IPS-15b (cell line): ENCODE measurements around the gene ZNF320.
"Not testable (repeated sequence)": the region's sequence is repeated elsewhere in the genome, so short reads cannot be mapped to it uniquely, and the experiment has no call there.

ENCODE experiments used
- H3K27me3 ChIP-seq: one replicate; pipeline ENCODE4 v1.6.1; 2013; ENCODE audit warnings: low read length; ENCODE audit not compliant: control insufficient read depth, insufficient read depth
- H3K36me3 ChIP-seq: one replicate; pipeline ENCODE4 v1.6.1; 2013; ENCODE audit warnings: low read length; ENCODE audit not compliant: control insufficient read depth, insufficient read depth
- H3K4me1 ChIP-seq: one replicate; pipeline ENCODE4 v1.6.1; 2013; ENCODE audit warnings: mild to moderate bottlenecking, low read length; ENCODE audit not compliant: control insufficient read depth, insufficient read depth
- H3K4me3 ChIP-seq: one replicate; pipeline ENCODE4 v1.5.1; 2013; ENCODE audit warnings: low read depth, low read length
- H3K9ac ChIP-seq: one replicate; pipeline ENCODE4 v1.6.1; 2013; ENCODE audit warnings: low read depth, mild to moderate bottlenecking, low read length
- H3K9me3 ChIP-seq: one replicate; pipeline ENCODE4 v1.6.1; 2013; ENCODE audit warnings: mild to moderate bottlenecking, low read length; ENCODE audit not compliant: control insufficient read depth, insufficient read depth

The ZNF320 gene

DNA sequence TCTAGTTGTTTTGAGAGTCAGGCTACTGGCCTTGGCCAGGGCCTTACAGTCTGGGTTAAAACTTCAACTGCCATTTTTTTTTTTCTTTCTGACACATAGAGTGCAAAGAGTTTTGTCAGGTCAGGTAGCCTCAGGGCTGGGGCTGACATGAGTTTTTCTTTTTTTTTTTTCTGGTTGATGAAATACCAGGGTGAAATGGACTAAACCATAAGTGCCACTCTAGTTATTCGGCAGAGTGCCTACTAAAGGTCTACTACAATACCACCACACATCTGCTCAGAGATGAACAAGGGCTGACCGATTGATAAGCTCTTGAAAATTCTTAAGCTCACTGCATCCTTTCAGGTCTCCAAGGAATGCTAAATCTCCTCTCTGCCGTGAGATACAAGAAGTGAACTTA, 4.4 kb upstream of the ZNF320 start:
- H3K9ac ChIP-seq, result no peak overlapping the region
- H3K9me3 ChIP-seq, result no peaks in the 10 kb centered on the region
- peaks cover 3% of the 10 kb centered on the region for H3K4me1 ChIP-seq
- no peak overlapping the region for H3K4me3 ChIP-seq
- H3K36me3 ChIP-seq, result no peaks in the 10 kb centered on the region
- H3K27me3 ChIP-seq, result no peaks in the 10 kb centered on the region

DNA sequence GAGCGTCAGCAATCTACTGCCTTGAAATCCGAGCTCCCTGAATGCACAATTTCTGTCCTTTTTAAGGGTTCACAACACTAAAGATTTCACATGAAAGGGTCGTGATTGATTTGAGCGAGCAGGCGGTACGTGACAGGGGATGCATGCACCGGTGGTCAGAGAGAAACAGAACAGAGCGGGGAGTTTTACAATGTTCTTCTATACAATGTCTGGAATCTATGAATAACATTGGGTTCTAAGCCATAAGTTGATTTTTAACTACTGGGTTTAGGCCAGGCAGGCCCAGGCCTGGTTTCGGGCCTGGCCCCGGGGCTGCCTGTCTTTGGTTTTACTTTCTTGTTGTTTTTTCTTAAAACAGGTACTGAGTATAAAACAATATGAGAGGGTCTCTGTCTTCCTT, 1.2 kb upstream of the ZNF320 start:
- H3K9ac ChIP-seq, H3K36me3 ChIP-seq, H3K27me3 ChIP-seq, H3K4me1 ChIP-seq, H3K9me3 ChIP-seq: not testable (repeated sequence)
- H3K4me3 ChIP-seq, result peak overlapping the region; percentile 69

DNA sequence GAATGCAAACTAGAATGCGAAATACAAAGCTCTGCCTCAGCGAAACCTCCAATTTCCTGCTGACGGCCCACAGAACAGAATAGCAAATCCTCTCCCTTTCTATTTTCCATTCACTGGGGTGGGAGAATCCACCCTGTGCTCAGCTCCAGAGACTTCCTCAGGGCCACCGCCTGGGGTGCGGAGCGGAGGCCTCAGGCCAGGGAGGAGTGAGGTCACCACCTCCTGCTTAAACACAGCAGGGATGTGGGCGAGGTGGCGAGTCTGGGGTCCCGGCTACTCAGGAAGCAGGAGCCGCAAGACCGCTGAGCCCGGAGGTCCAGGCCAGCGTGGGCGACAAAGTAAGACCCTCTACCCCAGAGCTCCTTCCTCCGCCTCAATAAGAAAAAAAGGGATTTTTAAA, 666 bp upstream of the ZNF320 start:
- Histone ChIP-seq H3K4me3 (peak overlapping the region; percentile 69), H3K9me3 (no peaks in the 10 kb centered on the region), H3K9ac (peak overlapping the region; percentile 47), H3K27me3 (no peaks in the 10 kb centered on the region), H3K4me1 (no peaks in the 10 kb centered on the region), H3K36me3 (no peaks in the 10 kb centered on the region)

DNA sequence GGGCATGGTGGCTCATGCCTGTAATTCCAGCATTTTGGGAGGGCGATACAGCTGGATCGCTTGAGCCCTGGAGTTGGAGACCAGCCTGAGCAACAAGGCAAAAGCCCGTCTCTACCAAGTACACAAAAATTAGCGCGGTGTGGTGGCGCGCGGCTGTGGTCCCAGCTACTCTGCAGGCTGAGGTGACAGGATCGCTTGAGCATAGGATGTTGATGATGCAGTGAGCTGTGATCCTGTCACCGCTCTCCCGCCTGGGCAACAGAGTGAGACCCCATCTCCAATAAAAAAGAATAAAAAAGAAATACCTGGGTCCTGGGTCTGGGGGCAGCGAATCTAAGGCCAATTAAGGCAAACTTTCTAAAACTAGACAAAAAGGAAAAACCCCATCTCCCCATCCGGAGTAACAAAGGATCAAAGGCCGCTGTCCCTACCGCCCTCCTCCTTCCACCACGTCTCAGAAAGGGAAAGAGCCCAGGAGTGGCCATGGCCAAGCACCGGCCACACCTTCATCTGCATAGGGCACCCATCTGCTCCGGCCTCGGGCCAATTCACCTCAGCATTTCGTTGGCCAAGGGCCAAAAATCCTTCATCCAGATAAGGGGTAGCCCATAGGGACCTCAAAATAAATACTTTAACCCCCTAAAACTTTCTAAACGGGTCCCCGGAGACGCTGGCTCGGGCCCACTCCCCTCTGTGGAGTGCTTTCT, 851 bp downstream of the ZNF320 start:
- no peaks in the 10 kb centered on the region for H3K36me3 ChIP-seq
- no peaks in the 10 kb centered on the region for H3K27me3 ChIP-seq
- H3K9ac ChIP-seq, result peak overlapping the region; percentile 55
- peak overlapping the region; percentile 75 for H3K4me3 ChIP-seq
- H3K9me3 ChIP-seq, result no peaks in the 10 kb centered on the region
- H3K4me1 ChIP-seq, result no peaks in the 10 kb centered on the region

DNA sequence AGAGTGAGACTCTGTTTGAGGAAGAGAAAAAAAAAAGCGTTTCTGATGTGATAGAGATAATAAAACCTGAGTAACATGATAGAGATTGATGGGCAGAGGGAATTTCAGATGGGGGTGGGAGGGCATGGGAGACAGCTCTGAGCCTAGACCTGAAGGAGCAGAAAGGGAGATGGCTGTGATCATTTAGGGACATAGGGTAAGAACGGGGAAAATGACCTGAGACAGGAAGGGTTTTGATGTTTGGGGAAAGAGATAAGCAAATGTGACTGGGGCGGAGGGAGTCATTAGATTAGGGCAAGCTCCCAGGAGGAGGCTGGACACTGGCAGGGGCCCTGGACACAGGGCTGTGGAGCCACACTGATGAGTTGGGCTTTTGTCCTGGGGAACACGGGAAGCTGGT, 6.1 kb downstream of the ZNF320 start:
- H3K9ac ChIP-seq, result no peak overlapping the region
- no peaks in the 10 kb centered on the region for H3K9me3 ChIP-seq
- H3K4me3 ChIP-seq, result no peak overlapping the region
- H3K4me1 ChIP-seq, result no peaks in the 10 kb centered on the region
- no peaks in the 10 kb centered on the region for H3K27me3 ChIP-seq
- H3K36me3 ChIP-seq, result peaks cover 24% of the 10 kb centered on the region

- Histone ChIP-seq H3K27me3 (no peaks in the 10 kb centered on the region), H3K9me3 (no peaks in the 10 kb centered on the region), H3K4me1 (no peaks in the 10 kb centered on the region), H3K4me3 (no peak overlapping the region), H3K9ac (no peak overlapping the region), H3K36me3 (peaks cover 26% of the 10 kb centered on the region)
Observed at GRCh38 chr19:52889931-52890330, 7.5 kb downstream of the ZNF320 start.

DNA sequence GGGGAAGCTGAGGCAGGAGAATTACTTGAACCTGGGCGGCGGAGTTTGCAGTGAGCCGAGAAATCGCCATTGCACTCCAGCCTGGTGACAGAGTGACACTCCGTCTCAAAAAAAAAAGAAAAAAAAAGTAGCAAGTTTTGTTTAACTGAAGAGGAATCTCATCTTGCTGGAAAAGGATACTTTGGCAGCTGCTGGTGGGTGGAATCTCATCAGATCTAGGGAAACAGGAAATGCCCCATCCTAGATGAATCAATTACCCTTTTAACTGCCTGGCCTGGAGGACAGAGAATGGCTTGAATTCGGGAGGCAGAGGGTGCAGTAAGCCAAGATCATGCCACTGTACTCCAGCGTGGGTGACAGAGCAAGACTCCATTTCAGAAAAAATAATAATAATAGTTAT, 8.4 kb downstream of the ZNF320 start:
- Histone ChIP-seq H3K36me3 (peaks cover 26% of the 10 kb centered on the region), H3K4me1 (no peaks in the 10 kb centered on the region), H3K4me3 (no peak overlapping the region), H3K9ac (no peak overlapping the region), H3K27me3 (no peaks in the 10 kb centered on the region), H3K9me3 (no peaks in the 10 kb centered on the region)

GRCh38 chr19:52880895-52881389, 16.5 kb downstream of the ZNF320 start:
- Histone ChIP-seq H3K4me1 (no peaks in the 10 kb centered on the region), H3K36me3 (peaks cover 41% of the 10 kb centered on the region), H3K4me3 (no peak overlapping the region), H3K9ac (no peak overlapping the region), H3K9me3 (no peaks in the 10 kb centered on the region), H3K27me3 (no peaks in the 10 kb centered on the region)

GRCh38 chr19:52872996-52873395, 24.4 kb downstream of the ZNF320 start:
- H3K9ac ChIP-seq, H3K27me3 ChIP-seq, H3K36me3 ChIP-seq, H3K4me3 ChIP-seq, H3K4me1 ChIP-seq, H3K9me3 ChIP-seq: not testable (repeated sequence)

DNA sequence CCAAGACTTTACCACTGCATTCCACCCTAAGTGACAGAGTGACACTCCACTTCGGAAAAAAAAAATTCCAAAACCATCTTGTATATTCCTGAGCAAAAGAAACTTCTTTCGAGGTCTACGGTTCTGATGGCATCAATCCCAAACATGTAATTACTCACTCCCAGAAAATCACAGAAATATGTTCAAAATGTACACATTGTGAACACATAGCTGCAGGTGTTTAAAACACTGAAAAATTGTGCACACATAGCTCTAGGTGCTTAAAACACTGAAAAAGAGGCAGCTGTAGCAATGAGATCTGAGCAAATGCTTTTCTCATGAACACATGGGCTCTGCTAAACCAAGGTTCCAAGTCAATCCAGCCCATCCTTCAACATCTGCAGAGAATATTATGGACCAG, 26.0 kb downstream of the ZNF320 start:
- Histone ChIP-seq H3K9ac (no peak overlapping the region), H3K36me3 (no peaks in the 10 kb centered on the region), H3K9me3 (no peaks in the 10 kb centered on the region), H3K27me3 (no peaks in the 10 kb centered on the region), H3K4me3 (no peak overlapping the region), H3K4me1 (no peaks in the 10 kb centered on the region)

DNA sequence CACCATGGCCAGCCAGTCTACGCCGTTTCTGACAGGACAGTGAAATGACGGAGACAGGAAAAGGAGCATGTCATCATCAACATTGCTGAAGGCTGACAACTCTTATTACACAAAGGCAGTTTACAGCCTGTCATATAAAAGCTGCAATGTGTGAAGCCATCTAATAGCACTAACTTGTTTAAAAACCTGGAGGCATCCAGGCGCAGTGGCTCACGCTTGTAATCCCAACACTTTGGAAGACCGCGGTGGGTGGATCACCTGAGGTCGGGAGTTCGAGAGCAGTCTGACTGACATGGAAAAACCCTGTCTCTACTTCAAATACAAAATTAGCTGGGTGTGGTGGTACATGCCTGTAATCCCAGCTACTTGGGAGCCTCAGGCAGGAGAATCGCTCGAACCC, 29.4 kb downstream of the ZNF320 start:
- H3K4me3 ChIP-seq, H3K4me1 ChIP-seq, H3K9me3 ChIP-seq, H3K9ac ChIP-seq, H3K27me3 ChIP-seq, H3K36me3 ChIP-seq: not testable (repeated sequence)

DNA sequence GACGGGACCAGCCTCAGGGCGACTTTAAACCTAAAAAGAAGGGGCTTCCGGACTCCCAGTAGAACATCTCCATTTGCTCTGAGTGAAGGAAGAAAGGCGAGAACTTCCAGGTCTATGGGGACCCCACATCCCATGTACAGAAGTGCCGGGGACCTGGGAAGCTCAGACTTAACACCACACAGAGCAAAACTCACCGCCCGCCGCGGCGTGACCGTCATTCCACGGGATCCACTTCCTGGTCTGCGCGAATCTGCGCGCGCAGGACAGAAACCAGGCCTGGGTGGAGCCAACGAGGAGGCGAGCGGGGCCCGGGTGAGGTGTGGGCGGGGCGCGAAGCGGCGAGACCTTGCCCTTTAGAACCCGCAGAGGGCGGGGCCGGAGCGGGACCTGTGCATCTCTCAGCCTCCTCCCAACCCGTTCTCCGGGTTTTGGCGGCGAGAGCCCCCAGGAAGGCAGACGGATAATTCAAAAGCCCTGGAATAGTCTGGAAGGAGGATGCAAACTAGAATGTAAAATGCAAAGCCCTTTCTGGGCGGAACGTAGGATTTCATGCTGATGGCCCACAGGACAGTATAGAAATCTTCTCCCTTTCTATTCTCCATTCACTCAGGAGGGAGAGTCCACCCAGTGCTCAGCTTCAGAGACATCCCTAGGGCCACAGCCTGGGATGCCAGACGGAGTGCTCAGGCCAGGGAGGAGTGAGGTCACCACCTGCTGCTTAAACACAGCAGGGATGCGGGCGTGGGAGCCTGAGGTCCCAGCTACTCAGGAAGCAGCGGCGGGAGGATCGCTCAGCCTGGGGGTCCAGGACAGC, 39.9 kb downstream of the ZNF320 start, which contains the start of gene ZNF468:
TSS of gene ZNF468 (minus strand) at position 242 of the 814 bp plus-strand sequence. CDS start 3,347 bp downstream, outside the sequence.
- H3K4me1 ChIP-seq, H3K27me3 ChIP-seq, H3K9me3 ChIP-seq, H3K36me3 ChIP-seq: not testable (repeated sequence)
- peak within 1 kb of the TSS; percentile 79 for H3K9ac ChIP-seq
- H3K4me3 ChIP-seq, result peak within 1 kb of the TSS; percentile 84
